ENCODE measurements around the gene PTRH1.

PTRH1 gene

GRCh38 chr9:127741831-127742434, 26.5 kb upstream of the PTRH1 start:
- DNase-seq (ENCODE audit: low spot score) = no peak

GRCh38 chr9:127739614-127740330, 24.3 kb upstream of the PTRH1 start:
- no peak for DNase-seq (ENCODE audit: low spot score)

GRCh38 chr9:127738666-127739065, 23.2 kb upstream of the PTRH1 start:
- DNase-seq (ENCODE audit: low spot score) = no peak

- DNase-seq (ENCODE audit: low spot score) = no peak
Measured at GRCh38 chr9:127735530-127736185, 20.2 kb upstream of the PTRH1 start.

- DNase-seq (ENCODE audit: low spot score) = peak; percentile 99
Measured at GRCh38 chr9:127734747-127735529, 19.5 kb upstream of the PTRH1 start, which contains the start of gene TOR2A. Gene TOR2A (minus strand): TSS chr9:127735294. CDS start chr9:127735270, 24 bp downstream.

GRCh38 chr9:127734247-127734746, 18.8 kb upstream of the PTRH1 start:
- DNase-seq (ENCODE audit: low spot score) = no peak

GRCh38 chr9:127733614-127734013, 18.2 kb upstream of the PTRH1 start:
- no peak for DNase-seq (ENCODE audit: low spot score)

- no peak for DNase-seq (ENCODE audit: low spot score)
Measured at GRCh38 chr9:127732444-127732843, 17.0 kb upstream of the PTRH1 start.

GRCh38 chr9:127731938-127732337, 16.5 kb upstream of the PTRH1 start:
- DNase-seq (ENCODE audit: low spot score) = no peak

- no peak for DNase-seq (ENCODE audit: low spot score)
Measured at GRCh38 chr9:127730799-127731410, 15.4 kb upstream of the PTRH1 start.

- no peak for DNase-seq (ENCODE audit: low spot score)
Measured at GRCh38 chr9:127730262-127730661, 14.8 kb upstream of the PTRH1 start.

- DNase-seq (ENCODE audit: low spot score) = no peak
Measured at GRCh38 chr9:127729522-127730256, 14.2 kb upstream of the PTRH1 start.

GRCh38 chr9:127728808-127729207, 13.3 kb upstream of the PTRH1 start:
- DNase-seq (ENCODE audit: low spot score) = no peak

- DNase-seq (ENCODE audit: low spot score) = no peak
Measured at GRCh38 chr9:127726871-127727270, 11.4 kb upstream of the PTRH1 start.

- no peak for DNase-seq (ENCODE audit: low spot score)
Measured at GRCh38 chr9:127724012-127724411, 8.5 kb upstream of the PTRH1 start.

GRCh38 chr9:127723444-127723843, 8.0 kb upstream of the PTRH1 start:
- no peak for DNase-seq (ENCODE audit: low spot score)

- DNase-seq (ENCODE audit: low spot score) = no peak
Measured at GRCh38 chr9:127723013-127723412, 7.5 kb upstream of the PTRH1 start.

- DNase-seq (ENCODE audit: low spot score) = no peak
Measured at GRCh38 chr9:127722055-127722745, 6.7 kb upstream of the PTRH1 start.

- no peak for DNase-seq (ENCODE audit: low spot score)
Measured at GRCh38 chr9:127721391-127721821, 5.9 kb upstream of the PTRH1 start.

- DNase-seq (ENCODE audit: low spot score) = no peak
Measured at GRCh38 chr9:127720865-127721227, 5.4 kb upstream of the PTRH1 start.
